ENCODE results near the gene CNTNAP4.

Gene CNTNAP4

DNA sequence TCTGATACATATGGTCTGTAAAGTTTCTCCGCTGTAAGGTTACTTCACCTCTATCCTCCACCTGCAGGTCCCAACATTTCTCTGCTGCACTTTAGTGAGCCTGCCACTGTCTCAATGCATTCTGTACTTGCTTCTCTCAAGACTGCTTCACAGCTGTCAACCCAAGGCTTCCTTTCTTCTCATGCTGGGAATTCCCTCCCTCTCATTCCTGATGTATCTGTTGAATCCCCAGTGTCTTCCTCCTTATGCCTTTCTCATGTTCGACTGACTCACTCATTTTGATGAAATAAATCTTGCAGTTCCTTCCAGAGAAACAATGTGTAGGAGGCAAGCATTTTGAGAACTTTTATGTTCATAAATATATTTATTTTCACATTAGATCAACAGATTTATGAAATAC is 288.3 kb downstream of the CNTNAP4 start:
- Histone ChIP-seq H3K4me3 (ENCODE audit: low read depth, low read length) (no peak overlapping the region), H3K36me3 (no peaks in the 10 kb centered on the region), H3K27me3 (no peaks in the 10 kb centered on the region), H3K9me3 (no peaks in the 10 kb centered on the region), H3K4me1 (peaks cover 2% of the 10 kb centered on the region; the same call in 1 of the 2 replicates)
- TF ChIP-seq, protein P1, sequence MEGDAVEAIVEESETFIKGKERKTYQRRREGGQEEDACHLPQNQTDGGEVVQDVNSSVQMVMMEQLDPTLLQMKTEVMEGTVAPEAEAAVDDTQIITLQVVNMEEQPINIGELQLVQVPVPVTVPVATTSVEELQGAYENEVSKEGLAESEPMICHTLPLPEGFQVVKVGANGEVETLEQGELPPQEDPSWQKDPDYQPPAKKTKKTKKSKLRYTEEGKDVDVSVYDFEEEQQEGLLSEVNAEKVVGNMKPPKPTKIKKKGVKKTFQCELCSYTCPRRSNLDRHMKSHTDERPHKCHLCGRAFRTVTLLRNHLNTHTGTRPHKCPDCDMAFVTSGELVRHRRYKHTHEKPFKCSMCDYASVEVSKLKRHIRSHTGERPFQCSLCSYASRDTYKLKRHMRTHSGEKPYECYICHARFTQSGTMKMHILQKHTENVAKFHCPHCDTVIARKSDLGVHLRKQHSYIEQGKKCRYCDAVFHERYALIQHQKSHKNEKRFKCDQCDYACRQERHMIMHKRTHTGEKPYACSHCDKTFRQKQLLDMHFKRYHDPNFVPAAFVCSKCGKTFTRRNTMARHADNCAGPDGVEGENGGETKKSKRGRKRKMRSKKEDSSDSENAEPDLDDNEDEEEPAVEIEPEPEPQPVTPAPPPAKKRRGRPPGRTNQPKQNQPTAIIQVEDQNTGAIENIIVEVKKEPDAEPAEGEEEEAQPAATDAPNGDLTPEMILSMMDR (IDR thresholded peaks at IDR 0.05; ENCODE audit: low read depth, low read length): no peak
- DNase-seq: no peak

DNA sequence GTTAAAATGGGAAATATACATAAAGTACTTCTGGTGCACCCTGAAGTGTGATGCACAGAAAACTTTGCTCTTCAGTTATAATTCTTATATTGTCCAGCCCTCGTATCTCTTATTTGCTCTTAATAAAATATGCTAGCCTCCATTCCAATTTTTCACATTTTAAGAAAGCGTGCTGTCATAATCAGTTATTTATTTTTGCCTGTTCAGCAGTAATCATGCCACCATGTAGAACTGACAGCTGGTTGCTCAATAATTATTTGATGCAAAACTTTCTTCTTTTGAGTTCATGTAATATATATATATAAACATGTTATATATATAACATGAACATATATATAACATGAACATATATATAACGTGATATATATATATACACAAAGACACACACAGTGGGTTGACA is 294.6 kb downstream of the CNTNAP4 start:
- DNase-seq: no peak
- Histone ChIP-seq H3K4me3 (ENCODE audit: low read depth, low read length) (no peak overlapping the region), H3K36me3 (no peaks in the 10 kb centered on the region), H3K27me3 (no peaks in the 10 kb centered on the region), H3K4me1 (peaks cover 2% of the 10 kb centered on the region; the same call in 1 of the 2 replicates), H3K9me3 (no peaks in the 10 kb centered on the region)
- TF ChIP-seq, protein P1 (IDR thresholded peaks at IDR 0.05; ENCODE audit: low read depth, low read length): no peak

DNA sequence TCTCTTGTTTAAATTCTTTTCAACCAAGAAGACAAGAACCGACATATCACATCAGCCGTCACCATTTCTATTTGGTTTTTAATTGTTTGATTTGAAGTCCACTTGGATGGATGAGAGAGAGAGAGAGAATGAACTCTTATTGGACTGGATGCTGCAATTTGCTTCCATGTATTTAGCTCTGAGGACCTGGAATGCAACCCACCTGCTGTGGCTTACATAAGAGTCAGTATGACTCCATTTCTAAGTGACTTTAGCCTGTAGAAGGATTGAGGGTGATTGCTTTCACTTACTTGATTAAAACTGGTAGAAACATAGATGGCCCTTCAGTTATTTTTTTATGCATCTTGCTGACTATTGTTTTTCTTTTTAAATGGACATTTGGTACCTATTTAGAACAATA is 296.1 kb downstream of the CNTNAP4 start:
- no peaks in the 10 kb centered on the region for H3K27me3 ChIP-seq
- no peak overlapping the region for H3K4me3 ChIP-seq (ENCODE audit: low read depth, low read length)
- H3K4me1 ChIP-seq: no peaks in the 10 kb centered on the region
- no peaks in the 10 kb centered on the region for H3K9me3 ChIP-seq
- no peak for DNase-seq
- TF ChIP-seq, protein P1 (IDR thresholded peaks at IDR 0.05; ENCODE audit: low read depth, low read length): no peak
- H3K36me3 ChIP-seq: no peaks in the 10 kb centered on the region

DNA sequence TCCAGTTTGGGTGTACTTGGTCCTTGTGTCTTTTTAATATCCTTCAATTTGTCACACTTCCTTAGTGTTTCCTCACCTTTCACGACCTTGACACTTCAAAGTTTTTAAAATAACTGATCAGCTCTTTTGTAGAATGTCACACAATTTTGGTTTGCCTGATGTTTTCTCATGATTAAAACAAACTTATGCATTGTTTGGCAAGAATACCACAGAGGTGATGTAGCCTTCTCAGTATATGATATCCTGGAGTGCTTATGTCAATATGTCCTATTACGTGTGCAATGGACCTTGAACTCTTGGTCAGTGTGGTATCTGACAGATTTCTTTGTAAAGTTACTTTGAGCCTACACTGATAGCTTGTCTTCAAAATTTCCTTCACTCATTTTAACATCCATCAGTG is 297.4 kb downstream of the CNTNAP4 start:
- H3K4me1 ChIP-seq: no peaks in the 10 kb centered on the region
- H3K4me3 ChIP-seq (ENCODE audit: low read depth, low read length): no peak overlapping the region
- TF ChIP-seq, protein P1 (IDR thresholded peaks at IDR 0.05; ENCODE audit: low read depth, low read length): no peak
- H3K36me3 ChIP-seq: no peaks in the 10 kb centered on the region
- no peaks in the 10 kb centered on the region for H3K27me3 ChIP-seq
- no peaks in the 10 kb centered on the region for H3K9me3 ChIP-seq
- DNase-seq: no peak

DNA sequence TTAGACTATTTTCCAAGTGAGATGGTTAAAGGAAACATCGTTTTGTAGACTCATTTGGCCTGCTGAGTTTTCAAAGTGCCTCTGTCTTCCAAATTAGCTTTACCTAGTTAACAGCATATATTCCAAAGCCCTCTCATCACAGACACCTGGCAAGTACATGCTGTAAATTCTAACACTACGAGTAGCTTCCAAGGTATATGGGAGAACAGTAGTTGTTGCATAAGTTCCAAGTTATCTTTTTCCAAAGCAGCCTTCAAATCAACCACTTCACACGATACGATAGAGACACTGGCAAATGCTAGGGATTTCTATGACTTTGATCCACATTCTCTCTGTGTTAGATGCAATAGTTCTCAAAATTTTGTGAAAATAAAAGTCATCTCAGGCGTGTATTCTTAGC is 299.3 kb downstream of the CNTNAP4 start:
- H3K4me1 ChIP-seq: no peaks in the 10 kb centered on the region
- H3K27me3 ChIP-seq: no peaks in the 10 kb centered on the region
- TF ChIP-seq, protein P1 (IDR thresholded peaks at IDR 0.05; ENCODE audit: low read depth, low read length): no peak
- no peaks in the 10 kb centered on the region for H3K36me3 ChIP-seq
- no peak overlapping the region for H3K4me3 ChIP-seq (ENCODE audit: low read depth, low read length)
- DNase-seq: no peak
- H3K9me3 ChIP-seq: no peaks in the 10 kb centered on the region

DNA sequence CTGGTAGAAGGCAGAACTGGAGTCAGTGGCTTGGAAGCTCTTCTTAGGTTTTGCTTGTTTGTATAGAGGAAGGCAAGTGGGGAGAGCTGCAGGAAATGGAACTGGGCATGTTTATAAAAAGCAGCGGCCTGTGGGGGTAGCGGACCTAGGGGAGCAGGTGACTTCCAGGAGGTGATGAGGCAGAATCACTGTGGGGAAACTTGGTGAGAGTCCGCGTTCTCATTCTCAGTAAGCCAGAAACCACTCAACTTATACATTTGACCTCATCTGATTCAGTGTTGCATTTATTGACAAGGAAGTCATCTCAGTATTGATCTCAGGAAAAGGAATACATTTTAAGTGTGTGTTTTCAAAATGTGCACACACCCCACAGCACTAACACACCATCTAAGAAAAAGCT is 299.8 kb downstream of the CNTNAP4 start:
- Histone ChIP-seq H3K27me3 (no peaks in the 10 kb centered on the region), H3K4me1 (no peaks in the 10 kb centered on the region), H3K4me3 (ENCODE audit: low read depth, low read length) (no peak overlapping the region), H3K9me3 (no peaks in the 10 kb centered on the region), H3K36me3 (no peaks in the 10 kb centered on the region)
- TF ChIP-seq, protein P1 (IDR thresholded peaks at IDR 0.05; ENCODE audit: low read depth, low read length): no peak
- DNase-seq: no peak
